HFF-Myc (cell line): ENCODE measurements around the gene P2RY2.
"Not testable (repeated sequence)": the region's sequence is repeated elsewhere in the genome, so short reads cannot be mapped to it uniquely, and the experiment has no call there.

Source experiments
- DNase-seq: peaks from one replicate; pipeline ENCODE4 v3.0.0-alpha.2; 2011; ENCODE audit warnings: low read depth; ENCODE audit errors: extremely low read depth
- H3K4me3 ChIP-seq: replicated peaks from 2 replicates; pipeline ENCODE4 v1.5.1; 2011; ENCODE audit warnings: low read depth, mild to moderate bottlenecking, control low read depth, low read length
- TF ChIP-seq, protein P1 (sequence below): IDR thresholded peaks from 2 replicates; pipeline ENCODE4 v1.5.1; 2012; ENCODE audit warnings: mild to moderate bottlenecking, low read depth, low read length, control low read depth; ENCODE audit errors: missing control alignments

P2RY2 gene

DNA sequence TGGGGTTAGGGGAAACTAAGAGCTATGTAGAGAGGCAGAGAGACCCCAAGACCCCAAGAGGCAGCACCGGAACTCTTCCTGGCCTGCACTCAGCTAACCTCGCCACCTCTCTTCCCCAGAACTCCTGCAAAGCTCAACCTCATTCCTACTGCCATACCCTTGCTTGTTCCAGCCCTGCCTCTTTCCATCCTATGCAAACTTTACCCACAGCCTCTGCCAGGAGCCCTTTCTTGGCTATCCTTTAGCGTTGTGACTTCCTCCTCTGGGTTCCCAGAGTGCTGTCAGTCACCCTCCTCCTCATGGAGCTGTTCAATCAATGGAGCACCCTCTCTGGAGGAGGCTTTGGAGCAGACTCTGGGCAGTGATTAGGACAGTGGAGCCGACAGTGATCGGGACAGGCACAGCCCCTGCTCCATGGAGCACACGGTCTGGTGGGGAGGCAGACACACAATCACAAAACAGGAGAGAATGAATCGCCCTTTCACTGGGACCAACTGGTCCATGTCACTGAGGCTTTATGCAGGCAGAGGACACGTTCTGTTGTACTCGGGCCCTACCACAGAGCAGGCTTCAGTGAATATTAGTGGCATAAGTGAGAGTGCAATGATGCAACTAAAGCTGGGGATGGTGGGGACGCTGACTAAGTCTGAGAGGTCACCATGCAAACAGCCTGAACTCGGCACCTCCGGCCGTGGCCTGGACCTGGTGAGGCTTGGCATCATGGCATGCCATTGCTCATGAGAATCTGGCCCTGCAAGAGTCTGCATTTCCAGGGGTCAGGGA, 24.6 kb upstream of the P2RY2 start:
- H3K4me3 ChIP-seq = no peak overlapping the region
- TF ChIP-seq, protein P1, sequence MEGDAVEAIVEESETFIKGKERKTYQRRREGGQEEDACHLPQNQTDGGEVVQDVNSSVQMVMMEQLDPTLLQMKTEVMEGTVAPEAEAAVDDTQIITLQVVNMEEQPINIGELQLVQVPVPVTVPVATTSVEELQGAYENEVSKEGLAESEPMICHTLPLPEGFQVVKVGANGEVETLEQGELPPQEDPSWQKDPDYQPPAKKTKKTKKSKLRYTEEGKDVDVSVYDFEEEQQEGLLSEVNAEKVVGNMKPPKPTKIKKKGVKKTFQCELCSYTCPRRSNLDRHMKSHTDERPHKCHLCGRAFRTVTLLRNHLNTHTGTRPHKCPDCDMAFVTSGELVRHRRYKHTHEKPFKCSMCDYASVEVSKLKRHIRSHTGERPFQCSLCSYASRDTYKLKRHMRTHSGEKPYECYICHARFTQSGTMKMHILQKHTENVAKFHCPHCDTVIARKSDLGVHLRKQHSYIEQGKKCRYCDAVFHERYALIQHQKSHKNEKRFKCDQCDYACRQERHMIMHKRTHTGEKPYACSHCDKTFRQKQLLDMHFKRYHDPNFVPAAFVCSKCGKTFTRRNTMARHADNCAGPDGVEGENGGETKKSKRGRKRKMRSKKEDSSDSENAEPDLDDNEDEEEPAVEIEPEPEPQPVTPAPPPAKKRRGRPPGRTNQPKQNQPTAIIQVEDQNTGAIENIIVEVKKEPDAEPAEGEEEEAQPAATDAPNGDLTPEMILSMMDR = no peak
- no peak for DNase-seq

GRCh38 chr11:73194034-73194507, 24.0 kb upstream of the P2RY2 start:
- DNase-seq = no peak
- H3K4me3 ChIP-seq = no peak overlapping the region

GRCh38 chr11:73194593-73194992, 23.5 kb upstream of the P2RY2 start:
- H3K4me3 ChIP-seq = no peak overlapping the region

More at GRCh38 chr11:73194034-73194507, 24.0 kb upstream of the P2RY2 start:
- TF ChIP-seq, protein P1 = no peak

GRCh38 chr11:73195191-73196007, 22.7 kb upstream of the P2RY2 start:
- DNase-seq = no peak
- TF ChIP-seq, protein P1 = no peak
- no peak overlapping the region for H3K4me3 ChIP-seq

More at GRCh38 chr11:73194593-73194992, 23.5 kb upstream of the P2RY2 start:
- TF ChIP-seq, protein P1 = no peak
- DNase-seq = no peak

- DNase-seq = no peak
- TF ChIP-seq, protein P1 = no peak
- no peak overlapping the region for H3K4me3 ChIP-seq
Measured at GRCh38 chr11:73196576-73196975, 21.5 kb upstream of the P2RY2 start.

GRCh38 chr11:73197348-73197747, 20.7 kb upstream of the P2RY2 start:
- no peak for DNase-seq
- TF ChIP-seq, protein P1 = no peak
- H3K4me3 ChIP-seq = no peak overlapping the region

DNA sequence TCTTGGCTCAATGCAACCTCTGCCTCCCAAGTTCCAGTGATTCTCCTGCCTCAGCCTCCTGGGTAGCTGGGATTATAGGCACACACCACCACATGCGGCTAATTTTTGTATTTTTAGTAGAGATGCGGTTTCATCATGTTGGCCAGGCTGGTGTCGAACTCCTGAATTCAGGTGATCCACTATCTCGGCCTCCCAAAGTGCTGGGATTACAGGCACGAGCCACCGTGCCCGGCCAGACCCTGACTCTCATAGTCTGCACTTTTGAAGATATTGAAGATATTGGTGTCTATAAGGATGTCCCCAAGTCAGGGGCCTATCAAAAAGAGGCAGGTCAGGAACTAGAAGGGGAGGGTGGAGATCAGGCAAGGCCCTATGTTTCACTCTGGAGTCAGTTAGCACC, 20.3 kb upstream of the P2RY2 start:
- not testable (repeated sequence) for H3K4me3 ChIP-seq, DNase-seq
